Transverse colon (tissue), 4 donors: Measurements from ENCODE around the gene CDKAL1. TPM values are rescaled to one million over a fixed set of nuclear protein-coding genes. Genes with fewer than 3 reads are reported as not detected.

Experiments used
- DNase-seq: peaks from one replicate; pipeline ENCODE4 v3.0.0-alpha.2; 2019
- H3K27ac ChIP-seq, 4 donors: fragments of 200-600 bp; sonication (generic); 2 replicates each; pipeline ENCODE4 v1.5.1; 2016 to 2018; ENCODE audit warnings: inconsistent platforms in 4 of 4
- H3K27me3 ChIP-seq: fragments of 200-600 bp; sonication (generic); 2 replicates; pipeline ENCODE4 v1.5.1; 2017; ENCODE audit warnings: inconsistent platforms
- H3K36me3 ChIP-seq, 4 donors: fragments of 200-600 bp; sonication (generic); 2 replicates each; pipeline ENCODE4 v1.5.1; 2017 to 2019; ENCODE audit warnings: inconsistent platforms in 4 of 4
- H3K4me1 ChIP-seq, 4 donors: fragments of 200-600 bp; sonication (generic); 2 replicates each; pipeline ENCODE4 v1.5.1; 2017 to 2020; ENCODE audit warnings: inconsistent platforms in 4 of 4
- H3K4me3 ChIP-seq, 4 donors: fragments of 200-600 bp; sonication (generic); 1 replicate in 1 of 4; 2 replicates in 3 of 4; pipeline versions ENCODE4 v1.5.1 to v1.6.1; 2017 to 2019; ENCODE audit warnings: inconsistent platforms in 4 of 4
- H3K9me3 ChIP-seq, 2 donors: fragments of 200-600 bp; sonication (generic); 2 replicates each; pipeline ENCODE4 v1.5.1; 2017 to 2019; ENCODE audit warnings: inconsistent platforms in 2 of 2
- EP300 ChIP-seq: sonication (generic); formaldehyde crosslinking; IDR thresholded peaks from one replicate; pipeline ENCODE4 v1.6.1; 2017; ENCODE audit warnings: antibody characterized with exemption, low read depth
- POLR2A ChIP-seq: fragments of 450-650 bp; IDR thresholded peaks from one replicate; pipeline ENCODE4 v1.6.1; 2016; ENCODE audit warnings: antibody characterized with exemption, mild to moderate bottlenecking, moderate library complexity
- POLR2AphosphoS5 ChIP-seq, 3 donors: sonication (generic); formaldehyde crosslinking; IDR thresholded peaks; one replicate each; pipeline ENCODE4 v1.6.1; 2016; ENCODE audit warnings: antibody characterized with exemption in 3 of 3
- WGBS, 2 donors: methylation state at CpG; one replicate each; pipeline ENCODE4 v1.1.5; 2018; ENCODE audit warnings: low coverage in 1 of 2; 5-methylcytosine and 5-hydroxymethylcytosine counted together
- in situ Hi-C, 4 donors: fragments of 200-750 bp; cut with MboI; loops; one replicate each; pipeline versions ENCODE4 v1.15.0 to v1.15.1; 2017; ENCODE audit warnings: low sequenced_read_pairs in 3 of 4, low pct_ligation_motif_present in 1 of 4, low pct_unique_long_range_greater_than_20kb in 1 of 4
- intact Hi-C: fragments of 100-400 bp; cut with DNase I; formaldehyde crosslinking; loops from one replicate; pipeline ENCODE4 v1.15.1; 2023; ENCODE audit warnings: low total_unique reads
- total RNA-seq, 4 donors: library from RNA; depleted of rRNA; stranded (reverse); fragments of >200 nt; gene quantifications; one replicate each; pipeline ENCODE4 v1.1.0, GENCODE V29; 2016
- TF ChIP-seq, protein P1 (sequence below), 5 experiments: fragments of 200-600 bp in 3 of 5; fragments of 450-650 bp in 2 of 5; sonication (generic) in 3 of 5; IDR thresholded peaks; 1 replicate in 2 of 5; 2 replicates in 3 of 5; pipeline ENCODE4 v1.5.1; 2016 to 2017; ENCODE audit warnings: antibody characterized with exemption in 5 of 5, inconsistent platforms in 3 of 5, mild to moderate bottlenecking in 2 of 5, moderate library complexity in 1 of 5

The CDKAL1 gene
- total RNA-seq, 4 donors from 2014 or later: 4.8 to 21.7 (median 12.5) TPM

DNA sequence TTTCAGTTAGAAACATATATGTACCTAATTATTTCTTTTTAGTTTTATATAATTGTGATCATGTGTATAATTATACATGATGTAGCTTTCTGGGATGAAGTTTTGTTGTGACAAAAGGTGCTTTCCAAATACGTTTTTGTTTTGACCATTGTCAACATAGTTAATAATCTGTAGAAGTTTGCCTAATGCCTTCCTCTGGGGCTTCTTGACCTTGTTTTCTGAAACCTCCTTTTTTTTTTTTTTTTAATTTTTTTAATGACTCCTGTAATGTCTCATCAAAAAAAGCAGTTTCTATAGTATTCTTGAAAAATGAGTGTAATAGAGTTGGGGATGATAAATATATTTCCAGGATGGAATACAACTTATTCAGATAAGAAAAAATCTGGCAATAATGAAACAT is 624.6 kb downstream of the CDKAL1 start:
- H3K36me3 ChIP-seq: no peaks in the 10 kb centered on the region
- in situ Hi-C loops: no loop called here
- TF ChIP-seq, protein P1, sequence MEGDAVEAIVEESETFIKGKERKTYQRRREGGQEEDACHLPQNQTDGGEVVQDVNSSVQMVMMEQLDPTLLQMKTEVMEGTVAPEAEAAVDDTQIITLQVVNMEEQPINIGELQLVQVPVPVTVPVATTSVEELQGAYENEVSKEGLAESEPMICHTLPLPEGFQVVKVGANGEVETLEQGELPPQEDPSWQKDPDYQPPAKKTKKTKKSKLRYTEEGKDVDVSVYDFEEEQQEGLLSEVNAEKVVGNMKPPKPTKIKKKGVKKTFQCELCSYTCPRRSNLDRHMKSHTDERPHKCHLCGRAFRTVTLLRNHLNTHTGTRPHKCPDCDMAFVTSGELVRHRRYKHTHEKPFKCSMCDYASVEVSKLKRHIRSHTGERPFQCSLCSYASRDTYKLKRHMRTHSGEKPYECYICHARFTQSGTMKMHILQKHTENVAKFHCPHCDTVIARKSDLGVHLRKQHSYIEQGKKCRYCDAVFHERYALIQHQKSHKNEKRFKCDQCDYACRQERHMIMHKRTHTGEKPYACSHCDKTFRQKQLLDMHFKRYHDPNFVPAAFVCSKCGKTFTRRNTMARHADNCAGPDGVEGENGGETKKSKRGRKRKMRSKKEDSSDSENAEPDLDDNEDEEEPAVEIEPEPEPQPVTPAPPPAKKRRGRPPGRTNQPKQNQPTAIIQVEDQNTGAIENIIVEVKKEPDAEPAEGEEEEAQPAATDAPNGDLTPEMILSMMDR (IDR thresholded peaks at IDR 0.05): no peak
- TF ChIP-seq POLR2A (no peak), POLR2AphosphoS5 (IDR thresholded peaks at IDR 0.05) (no peak), EP300 (no peak)
- intact Hi-C loops: loop anchor here (5.0 kb wide), 1 partner anchor 973 kb away; no protein-coding TSS in a partner anchor
- H3K27ac ChIP-seq: no peak overlapping the region
- no peaks in the 10 kb centered on the region for H3K9me3 ChIP-seq
- 66 to 88% methylated on average over 1 of the region's 1 CpG for WGBS, 2 donors
- H3K4me3 ChIP-seq: no peak overlapping the region
- no peaks in the 10 kb centered on the region for H3K4me1 ChIP-seq
- H3K27me3 ChIP-seq: no peaks in the 10 kb centered on the region
- DNase-seq: no peak

DNA sequence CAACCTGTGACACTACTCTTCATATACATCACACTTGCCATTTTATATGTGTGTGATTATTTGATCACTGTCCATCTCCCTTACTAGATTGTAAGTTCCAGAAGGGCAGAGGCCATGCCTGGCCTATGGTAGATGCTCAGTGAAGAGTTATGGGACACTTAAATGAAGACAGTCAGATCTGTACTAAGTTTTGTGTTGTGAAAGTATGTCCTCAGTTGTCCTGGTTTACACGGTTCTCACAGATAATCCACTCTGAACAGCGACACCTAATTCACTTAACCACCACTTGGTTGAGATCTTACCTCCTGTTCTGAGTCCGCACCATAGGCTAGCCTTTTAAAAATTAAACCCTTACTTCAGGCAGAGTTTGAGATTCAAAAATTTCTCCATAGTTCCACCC is 625.2 kb downstream of the CDKAL1 start:
- no peak for DNase-seq
- 86 to 100% methylated on average over 3 of the region's 3 CpGs for WGBS, 2 donors
- Histone ChIP-seq H3K27ac (no peak overlapping the region), H3K4me3 (no peak overlapping the region), H3K9me3 (no peaks in the 10 kb centered on the region), H3K4me1 (no peaks in the 10 kb centered on the region), H3K27me3 (no peaks in the 10 kb centered on the region), H3K36me3 (no peaks in the 10 kb centered on the region)
- intact Hi-C loops (loop anchor here (5.0 kb wide), 1 partner anchor 973 kb away; no protein-coding TSS in a partner anchor), in situ Hi-C loops (no loop called here)
- no peak for TF ChIP-seq POLR2AphosphoS5 (IDR thresholded peaks at IDR 0.05)
- no peak for TF ChIP-seq POLR2A
- no peak for TF ChIP-seq EP300
- TF ChIP-seq, protein P1 (IDR thresholded peaks at IDR 0.05): no peak

DNA sequence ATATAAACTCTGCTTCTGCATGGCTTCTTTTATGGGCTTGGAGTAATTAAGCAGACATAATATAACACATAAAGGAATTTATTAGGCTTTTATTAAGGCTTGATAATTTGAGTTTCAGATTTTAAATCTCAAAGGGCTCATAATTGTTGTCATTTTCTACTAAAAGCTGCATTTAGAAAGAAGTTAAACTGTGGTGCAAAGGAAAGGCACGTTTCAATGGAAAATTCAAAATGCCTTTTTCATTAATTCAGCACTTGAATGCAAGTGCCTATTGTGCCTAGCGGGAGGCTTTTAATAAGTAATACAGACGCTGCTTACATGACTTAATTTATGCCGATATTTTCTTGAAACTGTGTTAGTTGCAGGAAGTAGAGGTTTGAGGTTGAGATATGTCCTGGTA is 627.5 kb downstream of the CDKAL1 start:
- in situ Hi-C loops: no loop called here
- TF ChIP-seq POLR2A: no peak
- TF ChIP-seq EP300: no peak
- TF ChIP-seq POLR2AphosphoS5 (IDR thresholded peaks at IDR 0.05): no peak
- TF ChIP-seq, protein P1 (IDR thresholded peaks at IDR 0.05): no peak

DNA sequence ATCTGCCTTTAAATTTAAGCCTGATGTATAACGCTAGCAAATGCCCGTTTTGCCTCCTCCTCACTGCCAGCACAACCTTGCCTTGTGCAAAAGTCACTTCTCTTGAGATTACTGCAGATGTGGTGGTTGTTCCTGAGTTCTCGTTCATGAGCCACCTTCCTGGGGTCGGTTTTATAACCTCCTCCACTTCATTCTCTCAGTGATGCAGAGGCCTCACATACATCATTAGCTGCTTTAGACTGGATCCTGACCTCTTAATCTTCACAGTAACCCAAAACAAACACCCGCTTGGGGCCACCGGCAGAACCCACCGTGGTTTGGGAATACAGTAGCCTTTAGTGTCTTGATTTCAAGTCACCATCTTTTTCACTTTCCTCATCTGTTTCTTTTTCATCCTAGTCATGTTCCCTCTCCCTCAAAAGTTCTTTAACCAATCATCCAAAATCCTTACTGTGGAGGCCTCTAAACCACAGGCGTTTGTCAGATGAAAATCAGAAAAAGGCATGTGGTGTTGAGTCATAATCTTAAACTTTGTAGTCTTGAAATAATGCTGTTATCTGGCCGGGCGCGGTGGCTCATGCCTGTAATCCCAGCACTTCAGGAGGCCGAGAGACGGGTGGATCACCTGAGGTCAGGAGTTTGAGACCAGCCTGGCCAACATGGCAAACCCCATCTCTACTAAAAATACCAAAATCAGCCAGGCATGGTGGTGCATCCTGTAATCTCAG is 629.0 kb downstream of the CDKAL1 start:
- no peaks in the 10 kb centered on the region for H3K27me3 ChIP-seq
- H3K4me1 ChIP-seq: no peaks in the 10 kb centered on the region
- no peak for TF ChIP-seq EP300
- no peak for TF ChIP-seq POLR2A
- no peak for TF ChIP-seq POLR2AphosphoS5 (IDR thresholded peaks at IDR 0.05)
- TF ChIP-seq, protein P1 (IDR thresholded peaks at IDR 0.05): no peak
- H3K9me3 ChIP-seq: no peaks in the 10 kb centered on the region
- no peak for DNase-seq
- H3K36me3 ChIP-seq: no peaks in the 10 kb centered on the region
- 94 to 95% methylated on average over 7 to 13 of the region's 13 CpGs for WGBS, 2 donors
- H3K27ac ChIP-seq: no peak overlapping the region
- no peak overlapping the region for H3K4me3 ChIP-seq
- intact Hi-C loops: no loop called here
- in situ Hi-C loops: no loop called here

More for the DNA sequence above, 627.5 kb downstream of the CDKAL1 start:
- DNase-seq: no peak
- Histone ChIP-seq H3K9me3 (no peaks in the 10 kb centered on the region), H3K4me3 (no peak overlapping the region), H3K4me1 (no peaks in the 10 kb centered on the region), H3K27ac (no peak overlapping the region), H3K27me3 (no peaks in the 10 kb centered on the region), H3K36me3 (no peaks in the 10 kb centered on the region)
- intact Hi-C loops: no loop called here
- 90 to 93% methylated on average over 4 of the region's 4 CpGs for WGBS, 2 donors
